HepG2 (cell line): ENCODE data around the gene SMIM29. TPM values are rescaled to one million over a fixed set of nuclear protein-coding genes. Genes with fewer than 3 reads are reported as not detected.

ENCODE experiments used
- ATAC-seq: fragments of 200-7000 bp; cut with Tn5 transposase; 3 replicates; pipeline ENCODE4 v1.9.1; 2020; ENCODE audit warnings: mild to moderate bottlenecking, moderate library complexity
- BruUV-seq: library from RNA; stranded (reverse); fragments of 400-500 nt; replicated peaks from 2 replicates; lab custom pipeline; 2021; lab: Mats Ljungman, UMichigan
- CTCF ChIA-PET: fragments of 300-600 bp; formaldehyde crosslinking; extraction: SDS; loops from one replicate; lab custom pipeline; 2021; ENCODE audit warnings: low total read pairs, inconsistent platforms, low intra/inter-chr PET ratio; lab: Yijun Ruan, JAX
- POLR2A ChIA-PET: fragments of 350-600 bp; sonication (Branson Sonifier 250); formaldehyde crosslinking; loops from one replicate; lab custom pipeline; 2020; ENCODE audit warnings: antibody characterized with exemption, inconsistent platforms; lab: Yijun Ruan, JAX
- DNase-seq: peaks from one replicate; pipeline ENCODE4 v3.0.0-alpha.2; 2015; ENCODE audit warnings: low spot score
- FAIRE-seq: peaks from 3 replicates; lab custom pipeline; 2011; peaks lifted over from hg19 to GRCh38; lab: Jason Lieb, UNC
- H2AFZ ChIP-seq: one replicate; pipeline ENCODE4 v1.6.1; 2011; ENCODE audit warnings: low read length, inconsistent platforms
- H3K27ac ChIP-seq: fragments of 300-600 bp; 3 replicates; pipeline ENCODE4 v1.8.0; 2011; ENCODE audit warnings: mixed run types, mild to moderate bottlenecking, mixed read lengths, low read length, inconsistent platforms; ENCODE audit not compliant: insufficient read depth; ENCODE audit errors: extremely low read length
- H3K27me3 ChIP-seq, 2 experiments: fragments of 200-600 bp in 1 of 2; 2 replicates in 1 of 2; 3 replicates in 1 of 2; pipeline versions ENCODE4 v1.6.0 to v1.8.0; 2011; ENCODE audit warnings: low read length in 2 of 2, mild to moderate bottlenecking in 2 of 2, moderate library complexity in 2 of 2, inconsistent platforms in 1 of 2; ENCODE audit not compliant: insufficient read depth in 2 of 2, control insufficient read depth in 1 of 2
- H3K36me3 ChIP-seq, 2 experiments: fragments of 200-600 bp in 1 of 2; replicated peaks in 1 of 2; 2 replicates in 1 of 2; 3 replicates in 1 of 2; pipeline versions ENCODE4 v1.5.1 to v1.8.0; 2011; ENCODE audit warnings: low read length in 2 of 2, inconsistent platforms in 1 of 2; ENCODE audit not compliant: insufficient read depth in 2 of 2, control insufficient read depth in 1 of 2
- H3K4me1 ChIP-seq: 2 replicates; pipeline ENCODE4 v1.5.1; 2012; ENCODE audit warnings: low read length, inconsistent platforms; ENCODE audit not compliant: insufficient read depth
- H3K4me2 ChIP-seq: 2 replicates; pipeline ENCODE4 v1.6.0; 2011; ENCODE audit warnings: low read depth, low read length, inconsistent platforms
- H3K4me3 ChIP-seq, 3 experiments: fragments of 200-600 bp in 1 of 3; sonication (generic), shearing (Covaris generic) in 1 of 3; replicated peaks in 1 of 3; 2 replicates each; pipeline ENCODE4 v1.5.1; 2011 to 2016; ENCODE audit warnings: low read length in 3 of 3, inconsistent platforms in 2 of 3, low read depth in 2 of 3, mild to moderate bottlenecking in 2 of 3, control low read depth in 1 of 3, mixed read lengths in 1 of 3; ENCODE audit not compliant: insufficient read depth in 1 of 3
- H3K79me2 ChIP-seq: one replicate; pipeline ENCODE4 v1.6.1; 2011; ENCODE audit warnings: low read length, inconsistent platforms; ENCODE audit not compliant: insufficient read depth
- H3K9ac ChIP-seq: 2 replicates; pipeline ENCODE4 v1.6.0; 2011; ENCODE audit warnings: mild to moderate bottlenecking, low read depth, low read length, inconsistent platforms; ENCODE audit not compliant: insufficient read depth
- H3K9me3 ChIP-seq: 2 replicates; pipeline ENCODE4 v1.5.1; 2012; ENCODE audit warnings: mild to moderate bottlenecking, low read length
- H4K20me1 ChIP-seq: 2 replicates; pipeline ENCODE4 v1.6.0; 2011; ENCODE audit warnings: inconsistent platforms, mild to moderate bottlenecking, low read length, moderate library complexity; ENCODE audit not compliant: insufficient read depth
- GABPA ChIP-seq, 2 experiments: IDR thresholded peaks; 2 replicates each; pipeline ENCODE4 v1.6.1; 2011 to 2016; ENCODE audit warnings: low read depth in 2 of 2, low read length in 1 of 2, missing biosample characterization in 1 of 2, missing genetic modification characterization in 1 of 2
- HNRNPK ChIP-seq: fragments of 200-400 bp; formaldehyde crosslinking; IDR thresholded peaks from 2 replicates; pipeline ENCODE4 v1.6.1; 2018; ENCODE audit warnings: low read length, low read depth, moderate library complexity, mild to moderate bottlenecking; ENCODE audit not compliant: poor library complexity, severe bottlenecking
- HNRNPLL ChIP-seq: fragments of 200-400 bp; formaldehyde crosslinking; IDR thresholded peaks from 2 replicates; pipeline ENCODE4 v1.6.1; 2017; ENCODE audit warnings: mild to moderate bottlenecking, low read depth, low read length; ENCODE audit not compliant: poor library complexity, severe bottlenecking
- NFYC ChIP-seq: IDR thresholded peaks from 2 replicates; pipeline ENCODE4 v1.6.1; 2016; ENCODE audit warnings: missing genetic modification reagents, missing compliant biosample characterization
- PHF5A ChIP-seq: IDR thresholded peaks from one replicate; pipeline ENCODE4 v1.6.1; 2018; ENCODE audit warnings: low read depth, missing genetic modification reagents; ENCODE audit not compliant: unreplicated experiment
- PRDM15 ChIP-seq: sonication (generic); formaldehyde crosslinking; IDR thresholded peaks from 2 replicates; pipeline ENCODE4 v1.4.0; 2020; ENCODE audit warnings: missing genetic modification reagents
- TFE3 ChIP-seq: IDR thresholded peaks from 2 replicates; pipeline ENCODE4 v1.6.1; 2016
- THAP9 ChIP-seq: sonication (generic); formaldehyde crosslinking; IDR thresholded peaks from 2 replicates; pipeline ENCODE4; 2020; ENCODE audit warnings: missing genetic modification reagents, mild to moderate bottlenecking, borderline replicate concordance
- ZFP36L2 ChIP-seq: sonication (generic); formaldehyde crosslinking; IDR thresholded peaks from 2 replicates; pipeline ENCODE4 v1.4.0; 2020; ENCODE audit warnings: missing genetic modification reagents
- ZNF180 ChIP-seq: sonication (generic); formaldehyde crosslinking; IDR thresholded peaks from 2 replicates; pipeline ENCODE4 v1.4.0; 2020; ENCODE audit warnings: low read depth, missing genetic modification reagents, borderline replicate concordance
- WGBS: methylation state at CpG from one replicate; pipeline ENCODE4 v1.1.6; 2017; ENCODE audit warnings: low lambda C conversion rate; 5-methylcytosine and 5-hydroxymethylcytosine counted together
- in situ Hi-C: cut with HindIII; loops from 2 replicates; pipeline ENCODE4 v1.10.0; 2017; ENCODE audit warnings: low pct_unique_long_range_greater_than_20kb; ENCODE audit not compliant: extremely low pct_ligation_motif_present
- intact Hi-C: fragments of 100-400 bp; cut with micrococcal nuclease; formaldehyde crosslinking; loops from one replicate; pipeline ENCODE4 v1.10.0; 2022; ENCODE audit not compliant: unreplicated experiment
- polyA plus RNA-seq, 8 experiments: library from polyadenylated mRNA; depleted of rRNA in 3 of 8; stranded (reverse) in 7 of 8; unstranded in 1 of 8; fragments of >200 nt; fragmentation: Illumina TruSeq in 4 of 8; extraction: Trizol in 4 of 8; gene quantifications; 2 replicates each; pipeline versions ENCODE4 v1.2.1 to v1.2.3, GENCODE V29; 2011 to 2016; ENCODE audit warnings: low read depth in 4 of 8, missing spikeins in 1 of 8, mixed read lengths in 1 of 8; ENCODE audit not compliant: insufficient read depth in 1 of 8
- total RNA-seq, 5 experiments: library from RNA; depleted of rRNA; stranded (reverse); fragments of >200 nt; fragmentation: Illumina TruSeq; extraction: Trizol; gene quantifications; 2 replicates each; pipeline ENCODE4 v1.2.3, GENCODE V29; 2016; ENCODE audit warnings: low read depth in 1 of 5
- TF ChIP-seq, protein P1 (sequence below): IDR thresholded peaks from 2 replicates; pipeline ENCODE4 v1.6.1; 2016; ENCODE audit warnings: missing genetic modification reagents, missing compliant biosample characterization
- TF ChIP-seq, protein P2 (sequence below): sonication (generic); formaldehyde crosslinking; IDR thresholded peaks from 2 replicates; pipeline ENCODE4 v1.5.1; 2020; ENCODE audit warnings: missing genetic modification reagents, mild to moderate bottlenecking, borderline replicate concordance

SMIM29 gene
- total and polyA plus RNA-seq, 2 of the 13 experiments (the other 11 are each of a cell fraction or from before 2014, with no cell fraction given): 8.8 to 15.3 TPM

DNA sequence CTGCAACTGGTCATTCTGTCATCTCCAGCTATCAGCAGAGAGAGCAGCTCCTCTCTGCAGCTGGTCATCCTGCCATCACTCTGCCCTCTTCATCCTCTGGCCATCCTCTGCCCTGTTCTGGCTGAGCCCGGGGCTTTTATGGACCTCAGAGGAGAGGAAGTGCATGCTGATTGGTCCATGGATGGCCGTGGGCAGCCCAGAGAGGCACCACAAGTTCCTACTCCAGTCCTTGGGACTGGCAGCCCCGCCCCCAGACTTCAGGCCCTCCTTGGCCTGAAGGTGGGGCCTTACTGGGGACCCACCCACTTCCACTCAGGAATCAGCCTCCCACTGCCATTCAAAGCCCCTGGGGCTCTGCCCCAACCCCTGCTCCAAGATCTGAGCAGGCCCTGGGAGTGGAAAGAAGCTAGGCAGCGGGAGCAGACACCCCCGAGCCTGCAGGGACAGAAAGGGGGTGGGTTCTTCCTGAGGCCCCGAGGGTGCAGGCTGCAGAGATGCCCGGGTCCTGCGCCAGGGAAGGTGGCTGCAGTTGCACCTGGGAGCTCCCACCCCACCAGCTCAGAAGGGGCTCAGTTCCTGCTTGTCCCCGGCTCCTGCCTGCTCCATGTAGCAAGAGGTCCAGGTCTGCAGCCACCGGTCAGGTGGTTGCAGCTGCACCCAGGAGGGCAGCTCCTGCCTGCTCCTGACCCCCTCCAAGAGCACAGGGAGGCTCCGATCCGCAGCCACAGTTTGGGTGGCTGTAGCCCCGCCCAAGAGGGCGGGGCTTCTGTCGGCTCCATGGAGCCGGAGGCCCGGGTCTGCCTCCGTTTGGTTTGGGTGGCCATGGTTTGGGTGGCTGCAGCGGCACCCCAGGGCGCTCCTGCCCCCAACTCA is 46.2 kb downstream of the SMIM29 start:
- CTCF ChIA-PET: no interaction called here
- ATAC-seq (peak; percentile 71), FAIRE-seq (no peak), DNase-seq (no peak)
- Histone ChIP-seq H2AFZ (no peak overlapping the region), H3K79me2 (no peaks in the 10 kb centered on the region), H4K20me1 (no peaks in the 10 kb centered on the region), H3K27me3 (peaks cover under 1 to 17% of the 10 kb centered on the region in 2 experiments; a peak in 3 of 5 replicates), H3K4me1 (peaks cover 6% of the 10 kb centered on the region; the same call in 1 of the 2 replicates), H3K9me3 (no peaks in the 10 kb centered on the region), H3K36me3 (no peaks in the 10 kb centered on the region), H3K4me3 (peak overlapping the region in 2 of 3 experiments; percentile 3 to 45; a peak in 2 of 6 replicates), H3K27ac (no peak overlapping the region), H3K4me2 (peak overlapping the region; percentile 59), H3K9ac (no peak overlapping the region)
- TF ChIP-seq, protein P1, sequence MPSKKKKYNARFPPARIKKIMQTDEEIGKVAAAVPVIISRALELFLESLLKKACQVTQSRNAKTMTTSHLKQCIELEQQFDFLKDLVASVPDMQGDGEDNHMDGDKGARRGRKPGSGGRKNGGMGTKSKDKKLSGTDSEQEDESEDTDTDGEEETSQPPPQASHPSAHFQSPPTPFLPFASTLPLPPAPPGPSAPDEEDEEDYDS: peak; percentile 78
- TF ChIP-seq GABPA (IDR thresholded peaks at IDR 0.05; ENCODE audit: low read depth, low read length) (no peak), GABPA (CRISPR knock-in tag; IDR thresholded peaks at IDR 0.05; ENCODE audit: low read depth) (peak; percentile 35; the same call in 1 of the 2 replicates), HNRNPLL (peak; percentile 25), PRDM15 (peak; percentile 85), THAP9 (CRISPR knock-in tag) (peak; percentile 21; the same call in 1 of the 2 replicates), ZNF180 (CRISPR knock-in tag) (no peak), NFYC (peak; percentile 31; the same call in 1 of the 2 replicates), PHF5A (no peak), TFE3 (no peak), ZFP36L2 (no peak), HNRNPK (no peak)
- TF ChIP-seq, protein P2, sequence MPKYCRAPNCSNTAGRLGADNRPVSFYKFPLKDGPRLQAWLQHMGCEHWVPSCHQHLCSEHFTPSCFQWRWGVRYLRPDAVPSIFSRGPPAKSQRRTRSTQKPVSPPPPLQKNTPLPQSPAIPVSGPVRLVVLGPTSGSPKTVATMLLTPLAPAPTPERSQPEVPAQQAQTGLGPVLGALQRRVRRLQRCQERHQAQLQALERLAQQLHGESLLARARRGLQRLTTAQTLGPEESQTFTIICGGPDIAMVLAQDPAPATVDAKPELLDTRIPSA: no peak
- BruUV-seq: no TSS peak
- in situ Hi-C loops: no loop called here
- 11% methylated on average over 8 of the region's 20 CpGs for WGBS
- intact Hi-C loops: no loop called here
- POLR2A ChIA-PET: interaction anchor here (1.5 to 2.4 kb wide), 2 partner anchors 34 to 212 kb away, joined by 4 to 6 read pairs; partner anchors contain the start of gene HMGA1
